Frontal cortex (tissue), 4 donors: ENCODE measurements around the gene C16orf86. TPM values are rescaled to one million over a fixed set of nuclear protein-coding genes. Genes with fewer than 3 reads are reported as not detected.
"Not testable (repeated sequence)": the region's sequence is repeated elsewhere in the genome, so short reads cannot be mapped to it uniquely, and the experiment has no call there.

ENCODE experiments used
- DNase-seq, 2 donors: peaks; one replicate each; pipeline ENCODE4 v3.0.0; 2012; ENCODE audit warnings: low spot score in 2 of 2
- FAIRE-seq: peaks from 2 replicates; lab custom pipeline; 2012; peaks lifted over from hg19 to GRCh38; lab: Jason Lieb, UNC
- total RNA-seq: library from RNA; depleted of rRNA; stranded (reverse); fragments of >200 nt; gene quantifications from one replicate; pipeline ENCODE4 v1.2.3, GENCODE V29; 2014
- donor health status: control.
- donor health status: control.
- donor health status: control.

Gene C16orf86
- total RNA-seq, 1 donor from 2014 or later, result 2.0 TPM

DNA sequence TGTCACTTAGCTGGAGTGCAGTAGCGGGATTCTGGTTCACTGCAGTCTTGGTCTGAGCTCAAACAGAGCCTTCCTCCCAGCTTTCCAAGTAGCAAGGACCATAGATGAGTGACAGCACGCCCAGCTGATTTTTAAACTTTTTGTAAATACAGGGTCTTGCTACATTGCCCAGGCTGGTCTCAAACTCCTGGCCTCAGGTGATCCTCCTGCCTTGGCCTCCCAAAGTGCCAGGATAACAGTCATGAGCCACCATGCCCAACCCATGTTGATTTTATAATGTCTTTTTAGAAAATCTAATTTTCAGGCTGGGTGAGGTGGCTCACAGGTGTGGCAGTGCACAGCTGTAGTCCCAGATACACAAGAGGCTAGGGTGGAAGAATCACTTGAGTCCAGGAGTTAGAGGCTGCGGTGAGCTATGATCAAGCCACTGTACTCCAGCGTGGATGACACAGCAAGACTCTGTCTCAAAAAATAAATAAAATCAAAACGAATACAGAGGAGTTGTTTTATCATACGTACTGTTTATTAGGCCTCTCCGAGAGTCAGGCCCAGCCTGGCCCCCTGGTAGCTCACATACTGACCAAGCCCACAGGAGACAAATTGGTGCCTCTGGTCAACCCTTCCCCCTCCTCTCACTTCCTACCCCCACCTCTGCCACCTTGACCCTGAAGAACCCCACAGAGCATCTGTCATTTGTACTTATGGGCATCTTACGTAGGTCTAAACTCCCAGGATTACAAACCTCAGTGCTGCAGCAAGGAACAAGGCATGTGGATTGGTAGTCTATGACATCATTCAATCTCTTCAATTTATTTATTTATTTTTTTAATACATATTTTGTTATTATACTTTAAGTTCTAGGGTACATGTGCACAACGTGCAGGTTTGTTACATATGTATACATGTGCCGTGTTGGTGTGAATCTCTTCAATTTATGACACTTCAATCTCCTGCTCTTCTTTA lies 13.6 kb downstream of the C16orf86 start:
- DNase-seq (no peak), FAIRE-seq (no peak)

DNA sequence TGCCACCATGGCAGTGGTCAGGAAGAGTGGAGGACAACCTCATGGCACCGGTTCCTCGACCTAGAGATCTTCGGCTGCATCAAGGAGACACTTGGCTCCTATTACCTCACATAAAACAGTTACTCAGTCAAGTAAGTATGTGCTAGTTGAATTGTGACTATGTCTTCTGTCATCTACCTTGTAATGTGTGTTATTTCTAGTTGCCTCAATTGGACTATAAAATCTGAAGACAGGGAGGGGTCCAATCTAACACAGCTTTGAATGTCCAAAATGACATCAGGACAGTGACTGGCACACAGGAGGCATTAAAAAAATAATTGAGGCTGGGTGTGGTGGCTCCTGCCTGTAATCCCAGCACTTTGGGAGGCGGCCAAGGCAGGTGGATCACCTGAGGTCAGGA lies 17.2 kb downstream of the C16orf86 start:
- DNase-seq (no peak), FAIRE-seq (no peak)

DNA sequence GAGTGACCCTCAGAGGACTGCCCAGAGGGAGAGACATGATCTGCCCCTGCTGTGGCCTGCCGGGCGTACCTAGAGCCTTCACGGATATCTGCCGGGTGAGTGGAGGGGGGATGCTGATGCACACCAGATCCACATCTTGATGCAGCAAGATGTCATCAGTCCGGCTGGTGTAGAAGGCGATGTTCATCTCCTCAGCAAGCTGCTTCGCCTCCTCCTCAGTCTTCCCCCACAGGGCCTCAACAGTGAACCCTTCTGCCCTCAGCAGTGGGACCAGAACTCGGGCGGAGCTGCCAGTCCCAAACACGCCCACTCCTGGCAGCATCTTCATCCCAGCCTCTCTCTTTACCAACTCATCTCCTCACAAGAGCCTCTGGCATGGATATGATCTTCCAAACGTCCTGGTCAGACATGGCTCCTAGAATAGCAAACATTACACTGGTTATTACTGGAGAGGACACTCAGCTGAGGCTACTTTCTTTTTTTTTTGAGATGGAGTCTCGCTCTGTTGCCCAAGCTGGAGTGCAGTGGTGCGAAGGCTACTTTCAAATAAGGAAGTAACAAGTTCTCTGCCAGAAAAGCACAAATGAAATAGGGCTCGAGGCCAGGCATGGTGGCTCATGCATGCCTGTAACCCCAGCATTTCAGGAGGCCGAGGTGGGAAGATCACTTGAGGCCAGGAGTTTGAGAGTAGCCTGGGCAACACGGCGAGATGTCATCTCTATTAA lies 18.9 kb downstream of the C16orf86 start:
- no peak for FAIRE-seq
- DNase-seq, result no peak

- not testable (repeated sequence) for FAIRE-seq, DNase-seq
Observed at GRCh38 chr16:67693517-67694285, 27.1 kb downstream of the C16orf86 start.

DNA sequence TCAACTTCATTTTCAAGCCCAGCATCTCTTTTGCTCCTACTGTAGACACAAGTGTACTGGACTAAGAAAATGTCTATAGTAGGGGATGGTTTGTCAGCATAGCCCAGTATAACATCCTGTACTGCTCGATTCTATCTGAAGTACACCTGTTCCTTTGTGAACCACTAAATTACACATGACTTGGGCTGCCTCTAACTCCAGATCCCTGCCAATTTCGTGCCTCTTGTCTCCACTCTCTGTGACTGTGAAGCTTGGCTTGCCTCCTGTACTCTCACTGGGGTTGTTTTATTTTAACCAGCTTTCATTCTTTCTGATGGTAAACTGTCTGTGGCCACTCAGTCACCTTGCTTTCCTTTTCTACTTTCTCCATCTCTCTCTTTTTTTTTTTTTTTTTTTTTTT lies 28.0 kb downstream of the C16orf86 start:
- DNase-seq (no peak), FAIRE-seq (no peak)

GRCh38 chr16:67697422-67698185 lies 31.0 kb downstream of the C16orf86 start:
- FAIRE-seq, result no peak
- no peak for DNase-seq

DNA sequence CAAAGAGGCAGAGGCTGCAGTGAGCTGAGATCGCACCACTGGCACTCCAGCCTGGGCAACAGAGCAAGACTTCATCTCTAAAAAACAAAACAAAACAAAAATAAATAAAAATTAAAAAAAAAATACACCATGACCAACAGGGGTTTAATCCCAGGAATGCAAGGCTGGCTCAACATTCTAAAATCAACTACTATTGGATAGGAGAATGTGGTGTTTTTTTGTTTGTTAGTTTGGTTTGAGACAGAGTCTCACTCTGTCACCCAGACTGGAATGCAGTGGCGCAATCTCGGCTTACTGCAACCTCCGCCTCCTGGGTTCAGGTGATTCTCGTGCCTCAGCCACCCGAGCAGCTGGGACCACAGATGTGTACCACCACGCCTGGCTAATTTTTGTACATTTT lies 32.7 kb downstream of the C16orf86 start:
- FAIRE-seq (no peak), DNase-seq (no peak)

DNA sequence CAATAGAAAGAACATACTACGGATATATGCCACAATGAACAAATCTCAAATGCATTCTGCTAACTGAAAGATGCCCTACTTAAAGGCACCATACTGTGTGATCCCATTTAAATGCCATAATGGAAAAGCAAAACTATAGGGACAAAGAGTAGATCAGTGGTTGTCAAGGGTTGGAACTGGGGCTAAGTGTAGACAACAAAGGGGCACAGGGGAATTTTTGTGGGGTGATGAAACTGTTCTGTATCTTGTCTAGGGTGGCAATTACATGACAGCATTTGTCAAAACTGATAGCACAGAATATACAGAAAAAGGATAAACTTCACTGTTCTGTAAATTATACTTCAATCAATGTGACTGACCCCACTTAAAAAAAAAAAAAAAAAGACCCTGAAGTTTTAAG lies 34.8 kb downstream of the C16orf86 start:
- DNase-seq (no peak), FAIRE-seq (no peak)

GRCh38 chr16:67702130-67702529 lies 35.5 kb downstream of the C16orf86 start:
- FAIRE-seq, result no peak

DNA sequence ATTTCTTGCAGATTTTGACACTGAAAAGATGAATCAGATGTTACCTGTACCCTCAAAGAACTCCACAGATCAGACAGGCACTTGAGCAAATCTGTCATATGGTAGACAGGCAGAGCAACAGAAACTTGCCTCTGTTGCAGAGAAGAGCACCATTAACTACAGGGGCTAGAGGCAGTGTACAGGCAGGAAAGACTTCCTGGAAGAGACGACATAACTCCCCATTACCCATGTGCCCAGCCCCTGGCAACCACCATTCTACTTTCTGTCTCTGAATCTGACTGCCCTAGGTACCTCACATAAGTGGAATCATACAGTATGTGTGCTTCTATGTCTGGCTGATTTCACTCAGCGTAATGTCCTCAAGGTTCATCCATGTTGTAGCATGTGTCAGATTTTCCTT lies 37.0 kb downstream of the C16orf86 start:
- no peak for FAIRE-seq
- no peak for DNase-seq

More at GRCh38 chr16:67702130-67702529, 35.5 kb downstream of the C16orf86 start:
- DNase-seq, result no peak

DNA sequence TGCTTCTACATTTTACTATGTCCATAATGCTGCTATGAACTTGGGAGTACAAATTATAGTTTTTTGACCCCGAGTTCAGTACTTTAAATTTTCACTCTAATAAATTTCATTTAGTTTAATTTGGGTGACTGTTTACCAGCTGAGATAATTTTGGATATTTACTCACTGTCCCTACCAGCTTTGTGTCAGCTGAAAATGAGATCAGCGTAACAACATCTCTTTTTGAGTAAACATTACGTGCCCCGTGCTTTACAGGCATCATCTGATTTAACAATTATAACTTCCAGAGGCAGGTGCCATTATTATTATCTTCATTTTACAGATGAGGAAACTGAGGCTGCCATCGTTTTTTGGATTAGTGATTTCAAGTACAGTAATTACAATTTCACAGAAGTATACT lies 37.5 kb downstream of the C16orf86 start:
- no peak for DNase-seq
- FAIRE-seq, result no peak

GRCh38 chr16:67707210-67707609 lies 40.6 kb downstream of the C16orf86 start:
- DNase-seq (no peak), FAIRE-seq (no peak)

DNA sequence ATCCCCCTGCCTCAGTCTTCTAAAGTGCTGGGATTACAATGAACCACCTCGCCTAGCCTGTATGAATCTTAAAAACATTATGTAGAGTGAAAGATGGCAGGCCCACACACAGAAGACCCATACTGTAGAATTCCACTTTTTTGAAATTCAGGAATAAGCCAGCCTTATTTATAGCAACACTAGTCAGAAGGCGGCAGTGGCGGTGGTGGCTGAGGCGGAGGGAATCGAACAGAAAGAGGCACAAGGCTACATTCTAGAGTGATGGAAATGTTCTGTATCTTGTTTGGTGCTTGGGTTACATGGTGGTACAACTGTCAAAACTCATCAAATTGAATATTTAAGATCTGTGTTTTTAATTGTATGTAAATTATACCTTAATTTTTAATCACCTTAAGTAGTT lies 41.2 kb downstream of the C16orf86 start:
- FAIRE-seq (no peak), DNase-seq (no peak)

DNA sequence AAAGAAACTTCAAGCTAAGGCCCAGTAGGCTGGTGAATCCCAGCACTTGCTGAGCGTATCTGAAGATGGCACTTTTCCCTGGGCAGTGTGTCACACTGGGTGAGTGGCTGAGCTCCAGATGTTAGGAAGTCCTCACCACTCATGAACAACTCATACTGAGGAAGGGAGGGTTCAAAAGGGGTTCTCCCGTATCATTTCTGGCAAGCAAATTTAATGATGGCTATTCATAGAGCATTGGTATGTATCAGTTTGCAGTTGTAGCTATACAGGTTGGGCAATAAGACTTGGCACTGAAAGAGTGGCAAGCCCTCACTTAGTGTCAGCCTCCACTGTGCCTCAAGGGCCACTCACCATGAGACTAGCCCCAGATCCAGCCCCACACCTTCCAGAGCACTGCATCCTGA lies 41.8 kb downstream of the C16orf86 start:
- DNase-seq (no peak), FAIRE-seq (no peak)

GRCh38 chr16:67709050-67709449 lies 42.4 kb downstream of the C16orf86 start:
- FAIRE-seq (no peak), DNase-seq (no peak)

DNA sequence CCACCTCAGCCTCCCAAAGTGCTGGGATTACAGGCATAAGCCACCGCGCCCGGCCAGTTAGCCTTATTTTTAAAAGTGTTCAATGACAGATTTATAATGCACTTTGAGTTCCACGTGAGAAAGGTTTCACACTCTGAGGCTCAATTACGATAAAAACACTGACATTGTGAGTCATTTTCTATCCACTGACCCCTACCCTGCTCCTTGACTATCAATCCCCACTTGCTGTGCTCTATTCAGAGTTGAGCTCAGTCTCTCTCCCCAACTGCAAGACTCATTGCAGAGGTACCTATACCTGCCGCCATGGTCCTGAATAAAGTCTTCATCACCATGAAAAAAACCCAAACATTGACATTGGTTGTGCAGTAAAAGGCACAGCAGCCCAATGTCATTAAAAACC lies 44.0 kb downstream of the C16orf86 start:
- no peak for FAIRE-seq
- no peak for DNase-seq

DNA sequence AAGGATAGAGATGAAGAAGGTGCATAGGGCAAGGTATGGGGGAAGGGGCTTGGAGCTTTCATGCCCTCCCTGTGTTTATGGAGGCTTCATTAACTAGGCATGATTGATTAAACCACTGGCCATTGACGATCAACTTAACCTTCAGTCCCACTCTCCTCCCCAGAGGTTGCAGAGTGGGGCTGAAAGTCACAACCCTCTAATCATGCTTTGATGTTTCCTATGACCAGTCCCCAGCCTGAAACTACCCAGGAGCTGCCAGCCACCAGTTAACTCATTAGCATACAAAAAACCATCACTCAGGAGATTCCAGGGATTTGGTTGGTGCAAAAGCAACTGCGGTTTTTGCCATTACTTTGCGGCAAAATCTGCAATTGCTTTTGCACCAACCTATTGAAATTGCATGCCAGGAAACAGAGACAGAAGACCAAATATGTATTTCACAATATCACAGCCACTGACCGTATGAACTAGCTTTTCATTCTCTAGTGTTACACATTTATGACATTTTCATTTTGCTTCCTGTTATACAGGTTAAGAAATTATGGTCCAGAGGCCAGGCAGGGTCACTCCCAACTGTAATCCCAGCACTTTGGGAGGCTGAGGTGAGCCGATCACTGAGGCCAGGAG lies 47.1 kb downstream of the C16orf86 start:
- DNase-seq (no peak), FAIRE-seq (no peak)

DNA sequence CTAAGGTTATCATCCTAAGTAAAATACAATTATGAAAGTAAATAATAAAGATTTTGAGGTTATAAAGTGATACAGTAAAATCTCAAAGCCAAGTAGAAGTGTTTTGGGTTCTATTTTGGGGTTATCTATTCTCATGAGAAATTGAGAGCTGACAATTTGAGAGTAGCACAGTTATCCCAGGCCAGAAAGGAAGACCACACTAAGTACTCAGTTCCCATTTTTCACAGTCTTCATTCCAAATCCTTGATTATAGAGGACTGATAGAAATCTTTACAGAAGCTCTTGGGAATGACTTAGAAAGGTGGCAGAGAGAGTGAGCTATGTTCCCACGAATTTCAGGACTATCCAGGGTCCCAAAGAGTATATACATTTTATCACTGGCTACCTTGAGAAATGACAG lies 47.9 kb downstream of the C16orf86 start:
- no peak for FAIRE-seq
- no peak for DNase-seq

GRCh38 chr16:67716097-67716496 lies 49.5 kb downstream of the C16orf86 start:
- FAIRE-seq (no peak), DNase-seq (no peak)
